Loucy (cell line): ENCODE measurements around the gene C10orf62.
"Not testable (repeated sequence)": the region's sequence is repeated elsewhere in the genome, so short reads cannot be mapped to it uniquely, and the experiment has no call there.

Experiments
- EZH2phosphoT487 ChIP-seq: fragments of 200-600 bp; IDR thresholded peaks from 2 replicates; pipeline ENCODE4 v1.6.1; 2018; ENCODE audit warnings: antibody characterized with exemption, mild to moderate bottlenecking, moderate library complexity, borderline replicate concordance
- TF ChIP-seq, protein P1 (sequence below): fragments of 200-600 bp; sonication (generic); conservative IDR thresholded peaks from 2 replicates; pipeline ENCODE4 v1.5.1; 2014; ENCODE audit warnings: mild to moderate bottlenecking, antibody characterized with exemption, low read length

DNA sequence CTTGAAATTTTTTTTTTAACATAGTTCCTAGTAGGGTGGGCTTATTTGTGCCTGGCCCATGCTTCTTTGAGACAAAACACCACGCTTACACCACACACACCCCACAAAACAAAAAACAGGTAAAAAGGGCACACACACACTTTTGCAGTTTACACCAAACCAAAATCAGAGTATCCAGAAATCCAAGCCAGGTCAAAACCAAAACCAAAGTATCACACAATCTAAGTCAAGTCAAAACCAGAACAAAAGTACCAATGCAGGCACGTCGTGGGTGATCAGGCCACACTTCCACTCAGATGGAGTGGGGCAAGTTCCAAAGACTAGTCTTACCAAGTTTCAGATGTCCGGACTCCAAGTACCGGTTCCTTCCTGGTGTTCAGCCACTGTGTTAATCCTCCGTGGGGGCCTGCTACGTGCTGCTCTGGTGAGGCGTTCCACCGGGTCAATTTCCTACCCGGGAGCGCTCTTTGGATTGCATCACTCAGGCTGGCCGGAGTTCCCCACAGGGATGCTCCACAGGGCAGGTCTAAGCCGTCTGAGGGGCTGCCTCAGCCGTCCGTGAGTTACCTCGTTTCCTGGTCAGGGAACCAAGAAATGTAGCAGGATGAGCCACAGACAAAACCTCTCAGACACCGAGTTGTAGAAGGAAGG lies 28.7 kb upstream of the C10orf62 start:
- TF ChIP-seq, protein P1, sequence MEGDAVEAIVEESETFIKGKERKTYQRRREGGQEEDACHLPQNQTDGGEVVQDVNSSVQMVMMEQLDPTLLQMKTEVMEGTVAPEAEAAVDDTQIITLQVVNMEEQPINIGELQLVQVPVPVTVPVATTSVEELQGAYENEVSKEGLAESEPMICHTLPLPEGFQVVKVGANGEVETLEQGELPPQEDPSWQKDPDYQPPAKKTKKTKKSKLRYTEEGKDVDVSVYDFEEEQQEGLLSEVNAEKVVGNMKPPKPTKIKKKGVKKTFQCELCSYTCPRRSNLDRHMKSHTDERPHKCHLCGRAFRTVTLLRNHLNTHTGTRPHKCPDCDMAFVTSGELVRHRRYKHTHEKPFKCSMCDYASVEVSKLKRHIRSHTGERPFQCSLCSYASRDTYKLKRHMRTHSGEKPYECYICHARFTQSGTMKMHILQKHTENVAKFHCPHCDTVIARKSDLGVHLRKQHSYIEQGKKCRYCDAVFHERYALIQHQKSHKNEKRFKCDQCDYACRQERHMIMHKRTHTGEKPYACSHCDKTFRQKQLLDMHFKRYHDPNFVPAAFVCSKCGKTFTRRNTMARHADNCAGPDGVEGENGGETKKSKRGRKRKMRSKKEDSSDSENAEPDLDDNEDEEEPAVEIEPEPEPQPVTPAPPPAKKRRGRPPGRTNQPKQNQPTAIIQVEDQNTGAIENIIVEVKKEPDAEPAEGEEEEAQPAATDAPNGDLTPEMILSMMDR: not testable (repeated sequence)
- not testable (repeated sequence) for TF ChIP-seq EZH2phosphoT487
